Coronary artery (tissue), 2 donors: Measurements from ENCODE around the gene LRRC28.

Experiments used
- DNase-seq: peaks from one replicate; pipeline ENCODE4 v3.0.0-alpha.2; 2017; ENCODE audit warnings: low spot score
- H3K27ac ChIP-seq, 2 donors: fragments of 200-600 bp; sonication (generic); one replicate each; pipeline ENCODE4 v1.5.1; 2016 to 2019
- H3K4me3 ChIP-seq: fragments of 200-600 bp; sonication (generic); 2 replicates; pipeline ENCODE4 v1.5.1; 2016; ENCODE audit warnings: mild to moderate bottlenecking, moderate library complexity
- TF ChIP-seq, protein P1 (sequence below): fragments of 200-600 bp; sonication (generic); IDR thresholded peaks from one replicate; pipeline ENCODE4 v1.5.1; 2019; ENCODE audit warnings: antibody characterized with exemption

The LRRC28 gene

DNA sequence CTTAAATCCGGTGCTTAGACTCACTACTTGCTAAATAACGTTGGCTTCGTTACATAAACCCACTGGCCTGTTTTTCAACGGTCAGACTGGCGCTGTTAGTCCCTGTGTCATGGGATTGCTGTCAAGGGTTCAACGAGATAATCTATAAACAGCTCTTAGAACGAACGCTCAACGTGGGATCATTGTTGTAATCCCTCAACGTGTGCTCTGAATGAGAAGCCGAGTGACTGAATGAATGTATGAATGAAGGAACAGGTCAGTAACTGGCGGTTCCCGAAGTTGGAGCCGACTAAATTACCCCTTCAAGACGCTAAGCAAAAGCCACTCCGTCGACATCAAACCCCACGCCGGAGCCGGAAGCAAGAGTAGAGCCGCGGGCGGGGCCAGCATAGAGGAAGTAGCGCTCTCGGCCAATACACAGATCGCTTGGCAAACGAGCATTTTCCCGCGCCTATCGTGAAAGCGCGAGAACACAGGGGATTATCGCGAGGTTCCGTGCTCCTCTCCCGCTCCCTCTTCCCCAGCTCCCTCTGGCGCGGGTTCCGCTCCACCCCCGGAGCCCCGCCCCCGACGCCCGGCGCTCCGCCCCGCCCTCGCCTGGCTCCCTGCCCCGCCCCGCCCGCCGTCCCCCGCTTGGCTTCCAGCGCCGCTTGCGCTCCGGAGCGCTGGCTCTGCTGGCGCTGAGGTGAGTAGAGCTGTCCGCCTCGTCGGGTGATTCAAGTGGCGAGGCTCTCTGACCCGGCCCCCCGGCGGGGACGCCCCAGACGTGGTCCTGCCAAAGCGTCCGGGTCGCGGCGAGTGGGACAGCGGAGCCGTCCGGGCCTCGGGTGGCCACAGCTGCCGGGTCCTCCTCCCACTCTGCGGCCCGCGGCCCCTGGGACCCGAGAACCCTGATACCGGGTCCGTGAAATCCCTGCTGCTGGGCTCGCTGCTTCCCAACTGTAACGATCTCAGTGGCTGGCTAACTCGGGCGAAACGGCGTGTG is at the start of gene LRRC28:
LRRC28 (plus strand) TSS at position 625 of the 985 bp plus-strand sequence. CDS start 4,477 bp downstream, outside the sequence.
- TF ChIP-seq, protein P1, sequence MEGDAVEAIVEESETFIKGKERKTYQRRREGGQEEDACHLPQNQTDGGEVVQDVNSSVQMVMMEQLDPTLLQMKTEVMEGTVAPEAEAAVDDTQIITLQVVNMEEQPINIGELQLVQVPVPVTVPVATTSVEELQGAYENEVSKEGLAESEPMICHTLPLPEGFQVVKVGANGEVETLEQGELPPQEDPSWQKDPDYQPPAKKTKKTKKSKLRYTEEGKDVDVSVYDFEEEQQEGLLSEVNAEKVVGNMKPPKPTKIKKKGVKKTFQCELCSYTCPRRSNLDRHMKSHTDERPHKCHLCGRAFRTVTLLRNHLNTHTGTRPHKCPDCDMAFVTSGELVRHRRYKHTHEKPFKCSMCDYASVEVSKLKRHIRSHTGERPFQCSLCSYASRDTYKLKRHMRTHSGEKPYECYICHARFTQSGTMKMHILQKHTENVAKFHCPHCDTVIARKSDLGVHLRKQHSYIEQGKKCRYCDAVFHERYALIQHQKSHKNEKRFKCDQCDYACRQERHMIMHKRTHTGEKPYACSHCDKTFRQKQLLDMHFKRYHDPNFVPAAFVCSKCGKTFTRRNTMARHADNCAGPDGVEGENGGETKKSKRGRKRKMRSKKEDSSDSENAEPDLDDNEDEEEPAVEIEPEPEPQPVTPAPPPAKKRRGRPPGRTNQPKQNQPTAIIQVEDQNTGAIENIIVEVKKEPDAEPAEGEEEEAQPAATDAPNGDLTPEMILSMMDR = no peak
- peak; percentile 98 for DNase-seq
- peak within 1 kb of the TSS; percentile 85 for H3K4me3 ChIP-seq
- H3K27ac ChIP-seq = peak within 1 kb of the TSS; percentile 94

DNA sequence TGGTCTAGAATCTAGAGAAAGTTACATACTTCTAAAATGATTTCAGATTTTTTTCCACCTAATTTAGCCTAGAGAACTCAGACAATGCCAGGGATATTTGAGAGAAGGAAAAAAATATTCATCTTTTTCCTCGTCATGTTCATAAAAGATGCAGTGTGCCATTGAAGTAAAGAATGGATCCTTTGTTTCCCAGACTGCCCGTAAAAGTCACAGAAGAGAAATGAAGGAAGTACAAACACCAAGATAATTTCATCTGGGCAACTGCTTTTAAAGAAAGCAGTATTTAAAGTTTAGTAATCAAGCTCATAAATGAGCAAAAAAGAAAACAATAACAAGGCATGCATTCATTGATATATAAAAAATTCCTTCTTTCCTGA is 49.1 kb upstream of the LRRC28 start:
- no peak overlapping the region for H3K27ac ChIP-seq
- TF ChIP-seq, protein P1 = no peak
- no peak for DNase-seq
- H3K4me3 ChIP-seq = no peak overlapping the region

DNA sequence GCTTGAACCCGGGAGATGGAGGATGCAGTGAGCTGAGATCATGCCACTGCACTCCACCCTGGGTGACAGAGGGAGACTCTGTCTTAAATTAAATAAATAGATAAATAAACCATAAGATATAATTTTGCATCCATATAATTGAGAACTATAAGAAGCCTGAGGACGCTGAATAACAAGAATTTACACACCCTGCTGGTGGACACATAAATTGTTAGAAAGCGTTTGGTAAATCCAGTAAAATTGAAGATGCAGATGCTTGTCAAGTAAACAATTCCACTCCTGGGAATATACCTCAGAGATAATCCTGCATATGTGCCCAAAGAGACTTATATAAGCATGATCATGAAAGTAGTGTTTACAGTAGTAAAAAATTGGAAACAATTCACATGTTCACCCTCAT is 43.6 kb upstream of the LRRC28 start:
- TF ChIP-seq, protein P1 = no peak
- H3K4me3 ChIP-seq = no peak overlapping the region

DNA sequence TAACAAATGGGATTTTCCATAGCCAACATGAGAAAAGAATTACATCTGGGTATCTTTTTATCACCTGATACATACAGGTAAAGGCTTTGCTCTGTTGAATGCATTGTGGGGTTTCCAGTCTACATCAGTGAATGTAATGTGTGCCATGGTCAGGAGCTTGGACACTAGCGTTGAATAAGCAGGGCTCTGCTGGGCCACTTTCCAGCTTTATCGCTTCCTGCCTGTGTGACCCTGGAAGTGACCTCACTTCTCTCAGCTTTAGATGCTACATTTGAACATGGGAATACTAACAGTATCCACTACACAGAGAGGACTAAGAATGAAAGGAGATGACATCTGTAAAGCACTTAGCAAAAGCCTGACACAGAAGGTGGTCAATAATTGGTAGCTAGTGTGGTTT is 42.0 kb upstream of the LRRC28 start:
- TF ChIP-seq, protein P1 = no peak
- no peak overlapping the region for H3K27ac ChIP-seq
- DNase-seq = no peak
- H3K4me3 ChIP-seq = no peak overlapping the region

More for the DNA sequence above, 43.6 kb upstream of the LRRC28 start:
- H3K27ac ChIP-seq = no peak overlapping the region
- DNase-seq = no peak

DNA sequence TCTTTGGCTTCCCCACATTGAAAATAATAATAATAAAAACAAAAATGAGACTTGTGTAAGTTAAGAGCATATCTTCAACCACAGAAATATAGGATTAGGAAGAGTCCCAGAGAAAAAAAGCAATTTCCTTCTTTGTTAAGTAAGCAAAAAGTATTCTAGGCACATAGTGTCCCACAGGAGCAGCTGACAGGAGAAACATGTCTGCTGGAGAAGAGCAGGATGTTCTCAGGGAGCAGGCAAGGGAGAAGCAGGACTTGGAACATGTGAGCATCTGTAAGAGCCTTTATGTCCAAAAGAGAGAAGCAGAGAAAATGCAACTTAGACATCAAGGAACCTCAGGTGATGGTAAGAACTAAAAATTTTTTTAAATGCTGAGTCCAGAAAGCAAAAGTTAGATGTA is 40.9 kb upstream of the LRRC28 start:
- TF ChIP-seq, protein P1 = no peak
- Histone ChIP-seq H3K27ac (no peak overlapping the region), H3K4me3 (no peak overlapping the region)
- DNase-seq = no peak

DNA sequence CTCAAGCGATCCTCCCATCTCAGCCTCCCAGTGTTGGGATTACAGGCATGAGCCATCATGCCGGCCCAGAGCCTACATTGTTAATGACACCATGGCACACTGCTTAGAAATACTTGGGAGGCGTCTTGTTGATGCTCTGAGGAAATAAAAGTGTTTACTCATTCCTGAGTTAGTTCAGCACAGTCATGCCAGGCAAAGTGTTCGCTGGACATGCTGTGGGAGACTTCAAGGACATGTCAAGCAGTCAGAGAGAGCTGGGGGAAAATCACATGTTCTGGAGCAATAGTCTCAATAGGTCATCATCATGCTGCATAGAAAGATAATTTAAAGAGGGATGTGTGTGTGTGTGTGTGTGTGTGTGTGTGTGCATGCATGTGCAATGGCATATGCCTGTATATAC is 39.4 kb upstream of the LRRC28 start:
- Histone ChIP-seq H3K27ac (no peak overlapping the region), H3K4me3 (no peak overlapping the region)
- TF ChIP-seq, protein P1 = no peak
- DNase-seq = no peak

DNA sequence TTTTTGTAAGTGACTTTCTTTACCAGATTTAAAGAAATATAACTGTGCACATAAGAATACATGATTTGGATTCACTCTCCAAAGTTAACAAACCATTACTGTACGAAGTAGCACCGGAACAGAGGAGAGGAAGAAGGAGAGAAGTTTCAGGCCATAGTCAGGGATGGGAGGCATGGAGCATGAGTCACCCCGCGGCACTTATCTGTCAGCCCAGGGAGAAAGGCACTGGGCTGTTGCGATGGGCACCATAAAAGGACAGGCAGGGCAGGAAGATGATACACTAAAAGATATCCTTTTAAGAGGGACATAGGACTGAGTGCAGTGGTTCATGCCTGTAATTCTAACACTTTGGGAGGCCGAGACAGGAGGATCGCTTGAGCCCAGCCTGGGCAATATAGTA is 38.9 kb upstream of the LRRC28 start:
- no peak overlapping the region for H3K4me3 ChIP-seq
- H3K27ac ChIP-seq = no peak overlapping the region
- no peak for DNase-seq
- TF ChIP-seq, protein P1 = no peak
